ENCODE results near the gene PHLDB3. TPM values are rescaled to one million over a fixed set of nuclear protein-coding genes. Genes with fewer than 3 reads are reported as not detected.

Gene PHLDB3
- total RNA-seq, 1 donor from 2014 or later, result 3.4 TPM

DNA sequence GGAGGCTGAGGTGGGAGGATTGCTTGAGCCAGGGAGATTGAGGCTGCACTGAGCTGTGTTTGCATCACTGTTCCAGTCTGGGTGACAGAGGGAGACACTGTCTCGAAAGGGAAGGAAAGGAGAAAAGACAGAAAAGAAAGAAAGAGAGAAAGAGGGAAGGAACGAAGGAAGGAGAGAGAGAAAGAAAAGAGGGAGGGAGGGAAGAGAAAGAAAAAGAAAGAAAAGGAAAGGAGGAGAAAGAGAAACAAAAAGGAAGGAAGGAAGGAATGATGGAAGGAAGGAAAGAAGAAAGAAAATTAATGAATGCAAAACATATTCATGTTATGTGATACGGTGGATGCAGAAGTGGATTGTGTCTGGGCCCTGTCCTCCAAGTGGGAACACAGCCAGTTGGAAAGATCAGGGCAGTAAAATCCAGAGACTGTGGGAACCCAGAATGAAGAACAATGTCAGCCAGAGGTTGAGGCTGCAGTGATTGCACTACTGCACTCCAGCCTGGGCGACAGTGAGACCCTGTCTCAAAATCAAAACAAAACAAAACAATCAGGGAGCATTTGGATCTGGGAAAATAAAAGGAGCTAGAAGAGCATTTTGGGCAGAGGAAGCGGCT, 6.2 kb downstream of the PHLDB3 start:
- Histone ChIP-seq H3K9ac (no peak overlapping the region), H3K4me1 (no peaks in the 10 kb centered on the region), H3K4me2 (no peak overlapping the region), H3K79me2 (ENCODE audit: low read depth) (no peaks in the 10 kb centered on the region), H4K20me1 (ENCODE audit: low read depth) (no peaks in the 10 kb centered on the region), H3K27ac (no peak overlapping the region), H3F3A (ENCODE audit: low read depth) (peaks cover 7% of the 10 kb centered on the region), H3K4me3 (no peak overlapping the region), H2AFZ (replicated peaks) (no peak overlapping the region), H3K27me3 (peaks cover 8% of the 10 kb centered on the region), H3K36me3 (no peaks in the 10 kb centered on the region), H3K9me3 (ENCODE audit: low read depth) (no peaks in the 10 kb centered on the region)
- TF ChIP-seq, protein P1, sequence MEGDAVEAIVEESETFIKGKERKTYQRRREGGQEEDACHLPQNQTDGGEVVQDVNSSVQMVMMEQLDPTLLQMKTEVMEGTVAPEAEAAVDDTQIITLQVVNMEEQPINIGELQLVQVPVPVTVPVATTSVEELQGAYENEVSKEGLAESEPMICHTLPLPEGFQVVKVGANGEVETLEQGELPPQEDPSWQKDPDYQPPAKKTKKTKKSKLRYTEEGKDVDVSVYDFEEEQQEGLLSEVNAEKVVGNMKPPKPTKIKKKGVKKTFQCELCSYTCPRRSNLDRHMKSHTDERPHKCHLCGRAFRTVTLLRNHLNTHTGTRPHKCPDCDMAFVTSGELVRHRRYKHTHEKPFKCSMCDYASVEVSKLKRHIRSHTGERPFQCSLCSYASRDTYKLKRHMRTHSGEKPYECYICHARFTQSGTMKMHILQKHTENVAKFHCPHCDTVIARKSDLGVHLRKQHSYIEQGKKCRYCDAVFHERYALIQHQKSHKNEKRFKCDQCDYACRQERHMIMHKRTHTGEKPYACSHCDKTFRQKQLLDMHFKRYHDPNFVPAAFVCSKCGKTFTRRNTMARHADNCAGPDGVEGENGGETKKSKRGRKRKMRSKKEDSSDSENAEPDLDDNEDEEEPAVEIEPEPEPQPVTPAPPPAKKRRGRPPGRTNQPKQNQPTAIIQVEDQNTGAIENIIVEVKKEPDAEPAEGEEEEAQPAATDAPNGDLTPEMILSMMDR (IDR thresholded peaks at IDR 0.05), result no peak
- TF ChIP-seq EZH2phosphoT487 (IDR thresholded peaks at IDR 0.05) (no peak), EZH2 (IDR thresholded peaks at IDR 0.05) (no peak)
- peaks cover 10% of the 10 kb centered on the region for H3K27me3 Mint-ChIP-seq (ENCODE audit: insufficient read depth, low read depth)
- no peak overlapping the region for H3K27ac Mint-ChIP-seq
- H3K36me3 Mint-ChIP-seq, result peaks cover 6% of the 10 kb centered on the region
- H3K9me3 Mint-ChIP-seq, result no peaks in the 10 kb centered on the region
- no peak for DNase-seq (ENCODE audit: low spot score)
- H3K4me3 Mint-ChIP-seq, result no peak overlapping the region
- peaks cover 9% of the 10 kb centered on the region for H3K4me1 Mint-ChIP-seq

DNA sequence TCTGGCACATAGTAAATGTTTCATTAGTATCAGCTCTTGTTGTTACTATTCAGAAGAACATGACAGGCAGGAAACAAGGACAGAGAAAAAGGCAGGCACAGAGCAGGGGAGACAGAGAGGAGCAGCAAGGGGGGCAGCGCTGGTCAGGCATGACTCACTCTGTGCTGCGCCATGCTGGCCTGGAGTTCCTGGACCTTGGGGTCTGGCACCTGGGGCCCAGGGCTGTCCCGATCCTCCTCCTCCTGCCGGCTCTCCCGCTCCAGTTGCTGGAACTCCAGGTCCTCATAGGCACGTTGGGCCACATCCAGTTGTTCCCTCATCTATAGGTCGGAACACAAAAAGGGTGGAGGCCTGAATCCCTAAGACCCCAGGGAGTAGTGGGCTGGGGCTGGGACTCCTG, 7.6 kb downstream of the PHLDB3 start:
- Mint-ChIP-seq H3K9me3 (no peaks in the 10 kb centered on the region), H3K4me1 (no peaks in the 10 kb centered on the region), H3K4me3 (no peak overlapping the region), H3K27ac (peak overlapping the region; percentile 24), H3K27me3 (ENCODE audit: insufficient read depth, low read depth) (peaks cover 8% of the 10 kb centered on the region), H3K36me3 (peaks cover 6% of the 10 kb centered on the region)
- Histone ChIP-seq H3K4me3 (no peak overlapping the region), H3K27ac (no peak overlapping the region), H4K20me1 (ENCODE audit: low read depth) (no peaks in the 10 kb centered on the region), H3K4me2 (no peak overlapping the region), H3K4me1 (no peaks in the 10 kb centered on the region), H3K9me3 (ENCODE audit: low read depth) (no peaks in the 10 kb centered on the region), H3K36me3 (no peaks in the 10 kb centered on the region), H3K27me3 (no peaks in the 10 kb centered on the region), H3K9ac (no peak overlapping the region), H3F3A (ENCODE audit: low read depth) (no peaks in the 10 kb centered on the region), H2AFZ (replicated peaks) (no peak overlapping the region), H3K79me2 (ENCODE audit: low read depth) (no peaks in the 10 kb centered on the region)
- DNase-seq (ENCODE audit: low spot score), result no peak
- no peak for TF ChIP-seq EZH2phosphoT487 (IDR thresholded peaks at IDR 0.05)
- no peak for TF ChIP-seq EZH2 (IDR thresholded peaks at IDR 0.05)
- TF ChIP-seq, protein P1 (IDR thresholded peaks at IDR 0.05), result no peak

DNA sequence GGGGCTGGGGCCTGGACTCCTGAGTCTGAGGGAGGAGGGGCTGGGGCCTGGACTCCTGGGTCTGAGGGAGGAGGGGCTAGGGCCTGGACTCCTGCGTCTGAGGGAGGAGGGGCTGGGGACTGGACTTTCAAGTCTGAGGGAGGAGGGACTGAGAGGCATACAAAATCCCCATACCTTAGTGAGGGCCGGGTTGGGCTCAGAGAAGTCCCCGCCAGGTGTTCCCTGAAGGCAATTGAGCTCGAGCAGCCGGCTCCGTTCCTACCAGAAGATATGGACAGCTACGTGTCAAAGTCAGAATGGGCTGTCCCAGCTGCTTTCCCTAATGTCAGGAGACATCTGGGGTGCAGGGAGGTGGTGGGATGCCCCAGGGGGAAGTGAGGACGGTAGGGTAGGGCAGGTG, 9.5 kb downstream of the PHLDB3 start:
- no peaks in the 10 kb centered on the region for H3K79me2 ChIP-seq (ENCODE audit: low read depth)
- H4K20me1 ChIP-seq (ENCODE audit: low read depth), result no peaks in the 10 kb centered on the region
- H3K9me3 ChIP-seq (ENCODE audit: low read depth), result no peaks in the 10 kb centered on the region
- peaks cover 2% of the 10 kb centered on the region for H3K36me3 Mint-ChIP-seq
- H3K27me3 Mint-ChIP-seq (ENCODE audit: insufficient read depth, low read depth), result peaks cover 5% of the 10 kb centered on the region
- no peak overlapping the region for H3K27ac Mint-ChIP-seq
- no peaks in the 10 kb centered on the region for H3K4me1 Mint-ChIP-seq
- no peaks in the 10 kb centered on the region for H3K4me1 ChIP-seq
- no peak overlapping the region for H3K4me2 ChIP-seq
- H3K9me3 Mint-ChIP-seq, result no peaks in the 10 kb centered on the region
- H3K4me3 Mint-ChIP-seq, result no peak overlapping the region
- no peak overlapping the region for H3K4me3 ChIP-seq
- H2AFZ ChIP-seq (replicated peaks), result no peak overlapping the region
- no peak for DNase-seq (ENCODE audit: low spot score)
- H3K27ac ChIP-seq, result no peak overlapping the region
- no peaks in the 10 kb centered on the region for H3K36me3 ChIP-seq
- TF ChIP-seq EZH2 (IDR thresholded peaks at IDR 0.05) (no peak), EZH2phosphoT487 (IDR thresholded peaks at IDR 0.05) (no peak)
- TF ChIP-seq, protein P1 (IDR thresholded peaks at IDR 0.05), result no peak
- H3F3A ChIP-seq (ENCODE audit: low read depth), result no peaks in the 10 kb centered on the region
- no peak overlapping the region for H3K9ac ChIP-seq
- H3K27me3 ChIP-seq, result no peaks in the 10 kb centered on the region

Measured in neural progenitor cell (in vitro differentiated cells).